HG03175 (cell line): ENCODE results near the gene ATAD1.
"Not testable (repeated sequence)": the region's sequence is repeated elsewhere in the genome, so short reads cannot be mapped to it uniquely, and the experiment has no call there.

Experiments used
- ATAC-seq: cut with Tn5 transposase; IDR thresholded peaks from one replicate; pipeline ENCODE4 v1.9.1; 2021; ENCODE audit warnings: mild to moderate bottlenecking, moderate library complexity; ENCODE audit not compliant: unreplicated experiment

ATAD1 gene

DNA sequence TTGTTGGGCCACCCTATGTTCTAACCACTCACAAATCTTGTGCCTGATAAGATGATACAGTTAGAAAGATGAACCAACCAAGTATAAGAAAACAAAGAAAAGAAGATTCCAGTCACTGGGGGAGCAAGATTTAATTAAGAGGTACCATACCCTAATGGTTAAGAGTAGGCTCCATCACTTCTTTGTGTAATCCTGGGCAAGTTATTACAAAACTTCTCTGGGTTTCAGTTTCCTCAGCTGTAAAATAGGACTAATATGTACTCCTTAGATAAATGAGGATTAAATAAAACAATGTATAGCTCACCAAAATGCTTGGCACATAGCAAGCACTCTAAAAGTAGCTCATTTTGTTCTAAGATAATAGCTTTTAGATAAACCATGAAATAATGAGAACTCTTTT lies 58.5 kb downstream of the ATAD1 start:
- ATAC-seq = no peak

DNA sequence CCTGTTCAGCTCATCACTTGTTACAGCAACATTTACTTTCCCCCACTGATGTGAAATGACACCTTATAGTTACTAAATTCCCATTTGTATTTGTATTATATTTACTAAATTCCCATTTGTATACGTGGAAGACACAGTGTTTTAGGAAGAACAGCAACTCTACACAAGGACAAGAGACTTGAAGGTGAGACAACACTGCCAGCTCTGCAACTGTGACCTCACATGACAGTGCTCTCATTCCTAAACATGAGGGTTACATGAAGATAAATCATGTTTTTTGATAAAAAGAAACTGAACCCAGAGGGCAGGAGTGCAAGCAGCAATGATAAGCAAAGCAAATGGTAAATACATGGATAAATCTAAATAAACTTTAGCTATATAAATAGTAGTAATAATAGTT lies 60.3 kb downstream of the ATAD1 start:
- ATAC-seq = no peak

DNA sequence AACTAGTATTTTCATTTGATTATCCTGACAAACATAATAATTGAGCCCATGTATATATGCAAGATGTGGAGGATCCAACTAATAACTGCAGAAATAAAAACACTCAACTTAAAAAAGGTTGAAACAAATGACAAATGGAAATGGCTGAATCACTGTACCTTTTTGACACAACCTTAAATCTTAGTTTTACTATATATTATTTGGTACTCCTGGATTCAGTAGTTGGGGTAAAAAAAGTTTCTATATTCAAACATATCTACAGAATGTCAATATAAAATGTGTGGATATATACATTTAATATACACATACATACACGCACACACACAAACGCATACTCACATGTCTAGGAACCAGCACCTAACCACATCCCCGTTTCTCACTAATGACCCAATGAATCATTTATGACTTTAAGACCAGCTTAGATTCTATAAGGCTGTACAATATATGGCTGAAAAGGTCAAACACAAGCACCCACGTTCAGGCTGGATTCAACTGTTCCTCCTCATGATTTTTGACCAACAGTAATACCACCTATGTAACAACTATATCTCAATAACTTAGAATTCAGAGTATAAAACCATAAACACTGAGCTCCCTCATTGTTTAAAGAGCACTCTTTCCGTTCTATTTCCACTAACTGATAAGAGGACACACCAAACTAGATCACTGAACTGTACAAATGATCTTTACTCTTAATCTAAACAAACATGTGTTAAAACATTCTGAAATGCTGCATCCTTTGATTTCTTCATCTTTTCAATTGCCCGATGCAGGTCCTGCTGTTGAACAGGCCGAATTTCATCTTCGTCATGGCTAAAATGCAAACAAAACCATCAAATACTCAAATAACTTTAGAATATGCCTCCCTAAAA lies 63.8 kb downstream of the ATAD1 start:
- no peak for ATAC-seq

DNA sequence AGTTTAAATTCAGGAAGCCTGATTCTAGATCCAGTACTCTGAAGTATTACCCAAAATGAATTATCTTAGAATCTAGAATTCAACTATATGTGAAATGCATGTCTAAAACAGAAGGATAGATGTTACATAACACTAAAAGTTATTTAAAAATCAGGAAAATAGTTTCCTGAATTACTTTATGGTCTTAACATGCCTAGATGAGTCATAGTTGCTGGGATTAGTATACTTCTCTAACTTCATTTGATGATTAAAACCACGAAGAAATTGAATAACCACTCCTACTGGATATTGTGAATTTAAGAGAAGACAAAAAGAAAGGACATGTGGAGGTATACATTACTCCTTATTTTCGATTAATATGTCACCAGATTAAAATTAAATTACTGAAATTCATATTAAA lies 65.5 kb downstream of the ATAD1 start:
- no peak for ATAC-seq

DNA sequence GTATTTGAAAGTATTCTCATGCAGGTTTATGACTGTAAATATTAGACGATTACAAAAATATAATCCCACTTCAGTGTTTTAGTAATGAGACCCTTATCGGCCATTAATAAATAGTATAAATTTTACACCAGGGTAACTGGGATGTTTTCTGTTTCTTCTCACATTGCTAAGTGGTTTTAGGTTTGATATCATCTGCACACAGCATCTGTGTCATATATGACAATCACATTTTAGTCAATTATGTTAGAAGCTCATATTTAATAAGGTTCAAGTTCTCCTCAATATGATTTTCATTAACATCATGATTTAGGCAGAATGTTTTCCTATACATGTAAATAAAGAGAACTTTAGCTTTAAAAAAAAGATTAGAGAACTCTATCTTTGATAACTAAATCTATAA lies 66.8 kb downstream of the ATAD1 start:
- no peak for ATAC-seq

DNA sequence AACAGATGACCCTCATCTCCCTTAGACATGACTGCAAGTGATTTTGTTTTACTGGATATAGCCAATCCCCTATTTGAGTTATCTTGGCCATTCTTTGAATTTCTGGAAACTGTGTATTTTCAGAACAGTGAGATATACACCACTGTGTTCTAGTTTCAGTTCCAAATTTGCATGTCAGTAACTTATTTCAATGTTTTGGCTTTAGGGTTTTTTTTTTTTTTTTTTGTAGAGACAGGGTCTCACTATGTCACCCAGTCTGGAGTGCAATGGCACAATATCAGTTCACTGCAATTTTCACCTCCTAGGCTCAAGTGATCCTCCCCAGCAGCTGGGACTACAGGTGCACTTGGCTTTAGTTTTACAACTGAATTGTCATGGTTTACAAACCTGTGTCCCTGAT lies 67.2 kb downstream of the ATAD1 start:
- peak; percentile 67 for ATAC-seq

DNA sequence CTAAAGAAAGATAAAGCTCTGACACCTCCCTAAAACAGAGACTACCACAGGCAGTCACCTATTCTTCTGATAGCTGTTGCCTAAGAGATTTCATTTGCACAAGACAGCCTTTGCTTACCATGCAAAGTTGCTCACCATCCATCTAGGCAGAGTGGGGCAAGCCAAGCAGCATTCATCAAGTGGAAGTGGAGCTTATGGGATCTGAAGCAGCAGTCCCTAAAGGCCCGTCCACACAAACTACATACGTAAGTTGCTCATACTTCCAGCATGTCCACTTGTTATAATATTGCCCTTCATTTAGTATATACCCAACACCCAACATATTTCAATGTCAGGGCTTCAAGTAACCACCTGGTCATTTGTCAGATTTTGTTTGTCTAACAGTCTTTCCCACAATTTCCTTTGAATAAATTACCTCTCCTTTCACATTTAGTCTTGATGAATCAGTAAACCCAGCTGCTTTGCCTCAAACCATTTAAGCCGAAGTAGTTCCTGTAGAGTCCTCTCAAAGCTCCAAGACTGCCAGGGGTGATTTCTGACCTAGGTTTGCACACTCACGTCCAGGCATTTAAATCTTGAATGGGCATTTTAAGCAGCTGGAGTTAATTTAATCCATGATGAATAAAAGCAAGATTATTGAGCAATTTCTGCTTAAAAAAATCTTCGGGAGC lies 67.9 kb downstream of the ATAD1 start:
- no peak for ATAC-seq

DNA sequence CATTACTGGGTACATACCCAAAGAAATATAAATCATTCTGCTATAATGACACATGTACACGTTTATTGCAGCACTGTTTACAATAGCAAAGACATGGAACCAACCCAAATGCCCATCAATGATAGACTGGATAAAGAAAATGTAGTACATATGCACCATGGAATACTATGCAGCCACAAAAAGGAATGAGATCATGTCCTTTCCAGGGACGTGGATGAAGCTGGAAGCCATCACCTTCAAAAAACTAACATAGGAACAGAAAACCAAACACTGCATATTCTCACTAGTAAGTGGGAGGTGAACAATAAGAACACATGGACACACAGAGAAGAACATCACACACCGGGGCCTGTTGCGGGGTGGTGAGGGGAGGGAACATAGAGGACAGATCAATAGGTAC lies 69.8 kb downstream of the ATAD1 start:
- ATAC-seq = not testable (repeated sequence)

DNA sequence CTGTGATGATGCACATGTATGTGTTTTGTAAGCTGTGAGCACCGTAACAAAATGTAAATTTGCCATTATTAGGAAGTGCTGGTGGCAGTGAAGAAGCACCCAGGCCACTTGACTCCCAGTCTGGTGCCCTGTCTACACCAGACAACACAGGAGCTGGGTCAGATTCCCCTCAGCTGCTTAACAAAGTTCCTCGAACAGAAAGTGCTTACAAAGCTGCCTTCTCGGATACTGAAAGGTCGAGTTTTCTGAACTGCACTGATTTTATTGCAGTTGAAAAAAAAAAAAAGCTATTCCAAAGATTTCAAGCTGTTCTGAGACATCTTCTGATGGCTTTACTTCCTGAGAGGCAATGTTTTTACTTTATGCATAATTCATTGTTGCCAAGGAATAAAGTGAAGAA lies 71.1 kb downstream of the ATAD1 start:
- ATAC-seq = no peak

DNA sequence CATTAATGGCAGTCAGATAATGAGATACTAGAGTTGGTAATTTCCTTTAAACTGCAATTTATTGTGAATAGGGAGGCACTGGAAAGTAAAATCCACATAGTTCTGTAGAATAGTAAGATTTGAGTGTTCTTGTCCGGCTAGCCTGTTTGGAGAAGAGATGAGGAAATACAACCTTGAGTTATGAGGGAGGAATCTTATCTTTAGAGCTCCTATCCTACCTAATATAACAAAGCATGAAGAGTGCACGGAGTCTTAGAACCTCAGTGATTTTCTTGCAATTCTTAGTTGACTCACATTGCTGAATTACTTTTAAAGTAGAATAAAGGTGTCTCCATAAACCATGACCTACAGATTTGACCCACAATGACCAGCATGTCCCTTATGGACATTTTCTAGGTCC lies 73.4 kb downstream of the ATAD1 start:
- no peak for ATAC-seq

DNA sequence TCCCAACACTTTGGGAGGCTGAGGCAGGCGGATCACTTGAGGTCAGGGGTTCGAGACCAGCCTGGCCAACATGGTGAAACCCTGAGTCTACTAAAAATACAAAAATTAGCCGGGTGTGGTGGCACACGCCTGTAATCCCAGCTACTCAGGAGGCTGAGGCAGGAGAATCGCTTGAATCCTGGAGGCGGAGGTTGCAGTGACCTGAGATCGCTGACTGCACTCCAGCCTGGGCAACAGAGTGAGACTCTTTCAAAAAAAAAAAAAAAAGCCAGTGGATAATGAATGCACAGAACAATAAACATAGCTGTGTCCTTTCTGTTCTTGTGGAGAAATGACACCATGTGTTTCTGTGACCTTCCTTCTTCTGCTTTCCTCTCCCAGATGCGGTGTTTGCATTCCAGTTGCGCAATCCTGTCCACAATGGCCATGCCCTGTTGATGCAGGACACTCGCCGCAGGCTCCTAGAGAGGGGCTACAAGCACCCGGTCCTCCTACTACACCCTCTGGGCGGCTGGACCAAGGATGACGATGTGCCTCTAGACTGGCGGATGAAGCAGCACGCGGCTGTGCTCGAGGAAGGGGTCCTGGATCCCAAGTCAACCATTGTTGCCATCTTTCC lies 74.9 kb downstream of the ATAD1 start:
- ATAC-seq = not testable (repeated sequence)

DNA sequence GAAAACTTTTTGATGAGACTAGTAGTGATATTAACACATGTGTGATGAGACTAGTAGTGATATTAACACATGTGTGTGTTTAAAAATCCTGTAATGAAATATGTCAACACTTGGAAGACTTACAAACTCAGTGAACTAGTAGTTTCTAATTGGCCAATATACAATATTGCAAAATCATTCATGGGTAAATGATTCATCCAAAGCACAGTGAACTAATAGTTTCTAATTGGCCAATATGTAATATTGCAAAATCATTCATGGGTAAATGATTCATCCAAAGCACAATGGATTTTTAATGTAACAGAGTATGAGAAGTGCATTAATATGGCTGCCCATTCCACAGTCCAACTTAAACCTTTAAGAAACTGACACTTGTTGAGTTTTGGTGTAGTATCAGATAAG lies 77.8 kb downstream of the ATAD1 start:
- no peak for ATAC-seq

DNA sequence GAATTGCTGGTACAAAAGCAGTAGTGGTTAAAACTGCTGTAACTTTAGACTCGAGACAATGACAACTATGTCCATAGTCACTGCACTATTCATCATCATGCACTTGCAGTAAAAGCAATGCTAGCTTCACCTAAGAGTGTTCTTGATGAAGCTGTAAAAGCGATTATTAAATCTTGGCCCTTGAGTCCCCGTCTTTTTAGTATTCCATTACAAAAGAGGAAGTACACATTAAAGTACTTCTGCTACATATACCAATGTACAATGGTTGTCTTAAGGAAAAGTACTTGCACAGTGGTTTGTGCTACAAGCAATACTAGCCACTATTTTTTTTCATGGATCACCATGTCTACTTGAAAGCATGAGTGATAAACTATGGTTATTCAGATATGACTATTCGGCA lies 78.3 kb downstream of the ATAD1 start:
- ATAC-seq = no peak

DNA sequence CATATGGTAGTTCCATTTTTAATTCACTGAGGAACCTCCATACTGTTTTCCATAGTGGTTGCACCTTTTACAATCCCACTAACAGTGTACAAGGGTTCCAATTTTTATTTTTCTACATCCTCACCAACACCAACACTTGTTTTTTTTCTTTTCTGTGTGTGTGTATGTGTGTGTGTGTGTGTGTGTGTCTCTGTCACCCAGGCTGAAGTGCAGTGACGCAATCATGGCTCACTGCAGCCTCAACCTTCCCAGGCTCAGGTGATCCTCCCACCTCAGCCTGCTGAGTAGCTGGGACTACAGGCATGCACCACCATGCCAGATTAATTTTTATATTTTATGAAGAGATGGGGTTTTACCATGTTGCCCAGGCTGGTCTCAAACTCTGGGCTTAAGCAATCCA lies 79.8 kb downstream of the ATAD1 start:
- ATAC-seq = not testable (repeated sequence)

DNA sequence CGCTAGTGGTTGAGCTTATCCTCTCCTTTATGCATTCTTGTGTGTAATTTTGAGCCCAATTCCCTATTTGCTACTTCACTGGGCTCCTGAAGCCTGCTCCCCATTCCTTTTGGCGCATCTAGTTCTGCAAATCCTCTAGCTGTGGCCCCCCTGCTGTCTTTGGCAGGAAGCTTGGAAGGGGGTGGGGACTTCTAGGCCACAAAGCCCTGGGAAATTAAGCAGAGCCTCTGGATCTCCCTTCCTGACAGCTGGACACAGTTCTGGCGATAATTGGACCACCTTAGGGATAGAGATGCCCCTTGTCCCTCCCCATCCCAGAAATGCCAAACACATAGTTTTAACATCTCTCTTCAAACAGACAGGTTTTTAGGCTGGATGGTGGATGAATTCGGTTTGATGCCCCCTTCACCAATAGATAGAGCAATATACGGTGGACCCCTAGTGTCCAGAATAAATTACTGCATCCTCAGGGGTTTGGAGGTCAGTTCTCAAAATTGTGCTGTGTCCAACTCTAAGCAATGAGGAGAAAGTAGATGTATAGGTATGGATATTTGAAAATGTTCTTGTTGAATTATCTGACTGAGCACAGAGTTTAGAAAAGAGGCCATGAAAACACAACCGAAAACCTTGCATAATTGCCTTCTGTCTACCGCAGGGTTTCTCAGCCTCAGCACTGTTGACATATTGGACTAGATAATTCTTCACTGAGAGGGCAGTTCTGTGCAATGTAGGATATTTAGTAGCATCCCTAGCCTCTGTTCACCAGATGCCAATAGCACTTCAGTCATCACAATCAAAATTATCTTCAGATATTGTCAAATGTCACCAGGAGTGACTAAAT lies 82.8 kb downstream of the ATAD1 start:
- no peak for ATAC-seq

DNA sequence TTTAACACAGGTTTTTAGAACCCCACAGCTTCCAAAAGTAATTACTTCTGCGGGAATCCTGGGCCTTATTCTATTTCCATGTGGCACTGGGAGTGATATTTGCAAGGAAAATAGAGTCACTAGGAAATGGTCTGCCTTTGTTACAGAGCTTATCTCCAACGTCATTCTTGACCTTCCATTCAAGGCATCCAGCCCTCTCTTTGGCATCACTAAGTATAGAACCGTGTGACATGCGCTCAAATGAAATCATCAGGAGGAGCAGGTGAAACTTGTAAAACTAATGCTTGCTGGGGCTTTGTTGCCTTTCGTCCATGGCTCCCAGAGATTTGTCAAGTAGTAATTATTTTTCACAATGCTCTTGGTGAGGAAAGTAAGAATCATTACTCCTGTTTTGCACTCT lies 84.9 kb downstream of the ATAD1 start:
- no peak for ATAC-seq

DNA sequence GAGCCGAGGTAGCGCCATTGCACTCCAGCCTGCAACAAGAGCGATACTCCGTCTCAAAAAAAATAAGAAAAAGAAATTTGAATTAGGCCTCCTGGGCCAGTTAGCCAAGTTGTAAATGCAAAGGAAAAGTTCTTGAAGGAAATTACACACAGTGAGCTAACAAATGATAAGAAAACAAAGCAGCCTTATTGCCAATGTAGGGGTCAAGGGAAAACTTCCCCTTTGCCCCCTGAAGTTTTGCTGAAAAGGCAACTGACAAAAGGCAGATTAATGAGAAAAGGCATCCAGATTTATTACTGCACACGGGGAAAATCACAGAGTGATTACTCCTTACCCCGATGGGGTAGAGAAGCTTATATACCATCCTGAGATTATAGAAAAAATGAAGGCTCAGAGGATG lies 88.1 kb downstream of the ATAD1 start:
- ATAC-seq = no peak

DNA sequence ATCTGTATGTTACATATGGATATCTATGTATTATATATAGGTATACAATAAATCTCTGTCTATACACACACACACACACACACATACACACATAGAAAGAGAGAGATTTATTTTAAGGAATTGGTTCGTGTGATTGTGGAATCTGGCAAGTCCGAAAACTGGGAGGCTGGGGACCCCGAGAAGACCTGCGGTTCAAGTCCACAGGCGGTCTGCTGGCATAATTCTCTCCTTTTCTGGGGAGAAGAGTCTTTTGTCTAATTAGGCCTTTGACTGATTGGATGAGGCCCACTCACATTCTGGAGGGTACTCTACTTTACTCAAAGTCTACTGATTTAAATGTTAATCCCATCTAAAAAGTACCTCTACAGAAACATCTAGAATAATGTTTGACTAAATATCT lies 93.2 kb downstream of the ATAD1 start:
- no peak for ATAC-seq

DNA sequence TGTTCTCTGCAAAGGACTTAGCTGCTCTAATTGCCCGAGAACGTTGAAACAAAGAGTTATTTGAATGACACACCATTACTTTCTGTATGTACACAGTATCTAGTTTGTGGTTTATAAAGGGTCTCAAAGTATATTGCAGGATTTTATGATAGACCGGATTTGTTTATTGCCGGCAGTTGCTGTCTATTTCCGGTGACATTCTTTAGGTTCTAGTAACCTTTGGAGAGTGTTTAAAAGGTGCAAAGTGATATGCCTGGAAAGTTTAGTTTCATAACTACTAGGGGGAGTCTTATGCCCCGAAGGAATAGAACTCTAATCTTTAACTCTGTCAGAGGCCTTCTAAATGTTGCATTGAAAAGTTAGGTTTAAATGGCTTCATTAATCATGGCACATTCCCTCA lies 94.5 kb downstream of the ATAD1 start:
- no peak for ATAC-seq

DNA sequence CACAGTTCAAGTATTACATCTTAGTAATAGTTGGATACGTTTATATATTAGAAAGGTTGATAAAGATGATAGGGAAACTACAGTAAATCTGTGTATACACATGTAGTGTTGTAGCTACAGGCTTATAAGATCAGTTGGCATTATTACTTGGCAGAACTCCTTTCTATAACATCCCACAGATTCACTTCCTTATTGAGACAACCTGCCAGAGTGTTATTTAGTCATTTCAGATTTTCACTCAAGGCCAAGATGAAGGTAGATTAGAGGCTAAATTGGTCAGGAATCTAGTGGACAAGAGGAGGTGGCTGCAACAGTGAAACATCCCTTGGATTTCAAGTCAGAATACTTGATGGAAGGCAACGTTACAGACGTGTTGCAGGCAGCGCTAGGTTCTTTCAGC lies 95.3 kb downstream of the ATAD1 start:
- ATAC-seq = no peak

DNA sequence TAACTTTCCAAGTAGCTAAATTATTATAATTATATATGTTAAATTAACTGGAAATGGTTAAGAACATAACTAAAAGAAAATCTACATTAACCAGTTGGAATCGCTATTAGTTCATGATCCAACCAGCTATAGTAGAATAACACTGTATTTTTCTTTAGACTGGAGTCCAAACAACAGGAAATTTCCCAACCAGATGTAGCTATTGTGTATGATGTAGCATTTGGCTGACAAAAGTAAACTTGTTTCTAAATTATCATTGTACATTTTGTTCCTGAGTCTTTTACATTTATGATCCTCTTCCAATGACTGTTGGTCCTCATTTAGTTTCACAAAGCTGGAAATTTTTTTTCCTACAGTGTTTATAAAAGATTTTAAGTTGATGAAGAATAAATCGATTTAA lies 96.2 kb downstream of the ATAD1 start:
- no peak for ATAC-seq
